Mesenchymal stem cell (in vitro differentiated cells and primary cell): ENCODE results near the gene SRPRB.

Experiments
- DNase-seq: peaks from one replicate; pipeline ENCODE4 v3.0.0-alpha.2; 2013
- H2AFZ ChIP-seq: one replicate; pipeline ENCODE4 v1.6.1; 2013; ENCODE audit warnings: low read depth, mild to moderate bottlenecking, control low read depth, inconsistent platforms, low read length, moderate library complexity
- H2AK5ac ChIP-seq: 2 replicates; pipeline ENCODE4 v1.6.1; 2013; ENCODE audit warnings: low read length, moderate library complexity, mild to moderate bottlenecking, inconsistent platforms; ENCODE audit not compliant: severe bottlenecking
- H2BK120ac ChIP-seq: one replicate; pipeline ENCODE4 v1.6.1; 2013; ENCODE audit warnings: low read depth, mild to moderate bottlenecking, inconsistent platforms, low read length, moderate library complexity
- H2BK12ac ChIP-seq, 2 experiments: one replicate each; pipeline ENCODE4 v1.6.1; 2013; ENCODE audit warnings: inconsistent platforms in 2 of 2, low read length in 2 of 2, mild to moderate bottlenecking in 2 of 2, moderate library complexity in 2 of 2, control low read depth in 1 of 2
- H2BK15ac ChIP-seq: one replicate; pipeline ENCODE4 v1.6.1; 2013; ENCODE audit warnings: mild to moderate bottlenecking, low read depth, inconsistent platforms; ENCODE audit not compliant: poor library complexity, severe bottlenecking
- H2BK5ac ChIP-seq: 2 replicates; pipeline ENCODE4 v1.6.1; 2013; ENCODE audit warnings: low read depth, mild to moderate bottlenecking, low read length, control low read depth, inconsistent platforms; ENCODE audit not compliant: poor library complexity, severe bottlenecking
- H3K14ac ChIP-seq, 2 experiments: one replicate each; pipeline ENCODE4 v1.6.1; 2013; ENCODE audit warnings: inconsistent platforms in 2 of 2, low read length in 2 of 2, control low read depth in 1 of 2, mild to moderate bottlenecking in 1 of 2, moderate library complexity in 1 of 2
- H3K18ac ChIP-seq, 2 experiments: one replicate each; pipeline ENCODE4 v1.6.1; 2013; ENCODE audit warnings: inconsistent platforms in 2 of 2, low read length in 2 of 2, control low read depth in 1 of 2, low read depth in 1 of 2, mild to moderate bottlenecking in 1 of 2
- H3K23ac ChIP-seq, 2 experiments: one replicate each; pipeline ENCODE4 v1.6.1; 2013; ENCODE audit warnings: inconsistent platforms in 2 of 2, low read length in 2 of 2, mild to moderate bottlenecking in 2 of 2, moderate library complexity in 2 of 2, control low read depth in 1 of 2
- H3K27ac ChIP-seq: 2 replicates; pipeline ENCODE4 v1.5.1; 2013; ENCODE audit warnings: mild to moderate bottlenecking, moderate library complexity, low read length, control low read depth, inconsistent platforms; ENCODE audit not compliant: poor library complexity, severe bottlenecking
- H3K27me3 ChIP-seq, 2 experiments: 2 replicates each; pipeline versions ENCODE4 v1.6.1 to v1.7.0; 2013; ENCODE audit warnings: low read length in 2 of 2, mild to moderate bottlenecking in 2 of 2, moderate library complexity in 2 of 2, control low read depth in 1 of 2, inconsistent platforms in 1 of 2; ENCODE audit not compliant: control insufficient read depth in 1 of 2, insufficient read depth in 1 of 2
- H3K36me3 ChIP-seq, 2 experiments: 2 replicates each; pipeline versions ENCODE4 v1.6.1 to v1.7.0; 2013; ENCODE audit warnings: low read length in 2 of 2, control low read depth in 1 of 2, inconsistent platforms in 1 of 2, low read depth in 1 of 2, mild to moderate bottlenecking in 1 of 2; ENCODE audit not compliant: insufficient read depth in 2 of 2, control insufficient read depth in 1 of 2
- H3K4ac ChIP-seq, 2 experiments: one replicate each; pipeline ENCODE4 v1.6.1; 2013; ENCODE audit warnings: inconsistent platforms in 2 of 2, low read length in 2 of 2, mild to moderate bottlenecking in 2 of 2, moderate library complexity in 2 of 2, control low read depth in 1 of 2, low read depth in 1 of 2
- H3K4me1 ChIP-seq: 2 replicates; pipeline ENCODE4 v1.6.1; 2013; ENCODE audit warnings: low read depth, low read length, control low read depth; ENCODE audit not compliant: control insufficient read depth, insufficient read depth
- H3K4me2 ChIP-seq: 2 replicates; pipeline ENCODE4 v1.6.1; 2013; ENCODE audit warnings: low read length, mild to moderate bottlenecking, inconsistent platforms; ENCODE audit not compliant: poor library complexity, severe bottlenecking
- H3K4me3 ChIP-seq, 2 experiments: 2 replicates each; pipeline versions ENCODE4 v1.5.1 to v1.7.0; 2013; ENCODE audit warnings: low read length in 2 of 2, mild to moderate bottlenecking in 2 of 2, control low read depth in 1 of 2, low read depth in 1 of 2; ENCODE audit not compliant: insufficient read depth in 1 of 2
- H3K79me1 ChIP-seq: replicated peaks from 2 replicates; pipeline ENCODE4 v1.6.1; 2013; ENCODE audit warnings: mild to moderate bottlenecking, control low read depth, low read length, inconsistent platforms; ENCODE audit not compliant: poor library complexity, severe bottlenecking
- H3K9ac ChIP-seq: 2 replicates; pipeline ENCODE4 v1.7.0; 2013; ENCODE audit warnings: mild to moderate bottlenecking, low read length, moderate library complexity
- H3K9me3 ChIP-seq: 2 replicates; pipeline ENCODE4 v1.7.0; 2013; ENCODE audit warnings: mild to moderate bottlenecking, low read length; ENCODE audit not compliant: control insufficient read depth
- H4K8ac ChIP-seq: one replicate; pipeline ENCODE4 v1.6.1; 2013; ENCODE audit warnings: inconsistent platforms, mild to moderate bottlenecking, low read length, moderate library complexity
- H4K91ac ChIP-seq: one replicate; pipeline ENCODE4 v1.6.1; 2013; ENCODE audit warnings: mild to moderate bottlenecking, low read length, inconsistent platforms
- WGBS: methylation state at CpG from one replicate; pipeline ENCODE4 v1.1.7; 2013; ENCODE audit warnings: mixed read lengths; 5-methylcytosine and 5-hydroxymethylcytosine counted together

SRPRB gene

GRCh38 chr3:133815386-133815785, 9.8 kb downstream of the SRPRB start:
- Histone ChIP-seq H4K8ac (no peak overlapping the region), H3K23ac (no peak overlapping the region), H2BK120ac (no peak overlapping the region), H3K27me3 (no peaks in the 10 kb centered on the region), H2BK15ac (no peak overlapping the region), H3K18ac (no peak overlapping the region), H2AFZ (no peak overlapping the region), H4K91ac (no peak overlapping the region), H2AK5ac (no peak overlapping the region), H3K4me3 (no peak overlapping the region), H3K4me1 (no peaks in the 10 kb centered on the region), H3K4me2 (no peak overlapping the region), H3K36me3 (peaks cover 25 to 80% of the 10 kb centered on the region in 2 experiments), H2BK5ac (no peak overlapping the region), H3K4ac (no peak overlapping the region), H2BK12ac (no peak overlapping the region), H3K27ac (no peak overlapping the region), H3K9me3 (no peaks in the 10 kb centered on the region), H3K14ac (no peak overlapping the region), H3K9ac (no peak overlapping the region), H3K79me1 (peaks cover 13% of the 10 kb centered on the region)
- no peak for DNase-seq
- WGBS, result 82% methylated on average over 2 of the region's 2 CpGs

DNA sequence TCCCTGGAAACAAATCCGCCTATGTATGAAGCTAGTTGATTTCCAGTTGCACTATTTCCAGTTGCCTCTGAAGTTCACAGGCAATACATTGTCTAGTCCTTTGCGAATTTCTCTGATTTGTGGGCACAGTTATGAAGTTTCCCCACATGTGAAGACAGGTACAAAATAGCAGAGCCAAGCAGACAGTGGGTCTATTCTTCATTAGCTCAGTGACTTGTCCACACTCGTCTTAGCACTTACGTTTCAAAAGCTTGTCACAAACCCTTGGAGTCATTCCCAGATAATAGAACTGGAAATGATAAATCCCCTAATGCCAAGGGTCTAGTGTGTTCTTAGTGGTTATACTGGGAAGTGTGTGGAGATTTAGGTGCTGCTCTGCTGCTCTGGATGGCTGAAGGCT, 14.5 kb downstream of the SRPRB start:
- Histone ChIP-seq H2BK12ac (no peak overlapping the region), H3K14ac (no peak overlapping the region), H3K79me1 (peaks cover 7% of the 10 kb centered on the region), H2AFZ (no peak overlapping the region), H2BK120ac (no peak overlapping the region), H4K91ac (no peak overlapping the region), H3K27ac (no peak overlapping the region), H3K23ac (no peak overlapping the region), H3K4ac (no peak overlapping the region), H3K9me3 (no peaks in the 10 kb centered on the region), H3K9ac (no peak overlapping the region), H2AK5ac (no peak overlapping the region), H2BK15ac (no peak overlapping the region), H3K4me1 (peaks cover 11% of the 10 kb centered on the region), H3K4me2 (no peak overlapping the region), H4K8ac (no peak overlapping the region), H2BK5ac (no peak overlapping the region), H3K18ac (no peak overlapping the region), H3K36me3 (peaks cover 37 to 89% of the 10 kb centered on the region in 2 experiments), H3K27me3 (no peaks in the 10 kb centered on the region), H3K4me3 (no peak overlapping the region)
- no peak for DNase-seq
- WGBS, result 96% methylated on average over 2 of the region's 4 CpGs

GRCh38 chr3:133820889-133821675, 15.5 kb downstream of the SRPRB start:
- H3K18ac ChIP-seq, result no peak overlapping the region
- no peak overlapping the region for H3K14ac ChIP-seq
- no peaks in the 10 kb centered on the region for H3K9me3 ChIP-seq

DNA sequence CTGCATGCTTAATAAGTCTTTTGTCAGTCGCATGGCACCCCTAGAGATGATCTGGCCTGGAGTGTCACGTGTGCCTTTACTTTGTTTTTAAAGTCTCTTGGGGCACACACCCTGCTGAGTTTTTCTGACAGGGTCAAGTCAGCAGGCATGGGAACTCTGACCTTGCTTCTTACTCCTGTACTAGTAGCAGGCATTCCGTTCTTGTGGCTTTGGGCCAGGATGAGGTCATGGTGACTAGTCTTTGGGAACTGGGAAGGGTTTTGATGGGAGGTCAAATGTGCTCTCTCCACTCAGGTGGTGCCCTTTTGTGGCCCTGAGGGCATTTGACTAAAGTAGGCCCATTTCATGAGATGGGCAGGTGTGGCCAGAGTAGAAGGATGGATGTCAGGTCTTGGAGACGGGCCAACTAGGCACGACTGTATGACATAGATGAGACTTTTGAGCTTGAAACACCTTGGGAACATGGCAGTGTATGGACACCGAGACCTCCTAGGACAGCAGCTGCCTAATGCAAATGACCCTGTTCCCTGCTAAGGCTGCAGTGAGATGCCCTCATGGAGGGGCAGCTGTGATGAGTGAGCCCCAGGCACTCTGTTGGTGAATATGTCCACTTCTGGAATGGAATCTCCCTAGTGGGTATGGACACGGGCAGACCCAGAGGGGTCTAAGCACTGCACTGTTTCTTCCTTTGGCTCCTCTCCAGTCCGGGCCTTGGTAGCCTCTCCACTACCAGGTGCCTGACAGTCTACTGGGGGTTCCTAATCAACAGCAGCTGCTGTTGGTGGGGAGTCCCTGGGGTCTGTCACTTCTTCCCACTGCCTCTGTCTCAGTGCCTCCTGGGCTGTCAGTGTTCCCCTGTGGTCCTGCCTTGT, 16.4 kb downstream of the SRPRB start:
- Histone ChIP-seq H4K8ac (no peak overlapping the region), H3K4me3 (no peak overlapping the region), H3K4ac (no peak overlapping the region), H3K79me1 (peaks cover 7% of the 10 kb centered on the region), H3K4me1 (peaks cover 11% of the 10 kb centered on the region), H3K27ac (no peak overlapping the region), H3K18ac (no peak overlapping the region), H3K4me2 (no peak overlapping the region), H2AFZ (no peak overlapping the region), H3K9ac (no peak overlapping the region), H2AK5ac (no peak overlapping the region), H2BK12ac (no peak overlapping the region), H3K9me3 (no peaks in the 10 kb centered on the region), H2BK15ac (no peak overlapping the region), H2BK5ac (no peak overlapping the region), H4K91ac (no peak overlapping the region), H3K14ac (no peak overlapping the region), H2BK120ac (no peak overlapping the region), H3K36me3 (peaks cover 42 to 88% of the 10 kb centered on the region in 2 experiments), H3K27me3 (no peaks in the 10 kb centered on the region), H3K23ac (no peak overlapping the region)
- 86% methylated on average over 8 of the region's 8 CpGs for WGBS
- peak; percentile 60 for DNase-seq

More at GRCh38 chr3:133820889-133821675, 15.5 kb downstream of the SRPRB start:
- H3K4ac ChIP-seq, result no peak overlapping the region
- DNase-seq, result no peak
- H2AFZ ChIP-seq, result no peak overlapping the region
- H2AK5ac ChIP-seq, result no peak overlapping the region
- no peak overlapping the region for H3K4me2 ChIP-seq
- H3K27me3 ChIP-seq, result no peaks in the 10 kb centered on the region
- H3K4me3 ChIP-seq, result no peak overlapping the region
- no peak overlapping the region for H2BK12ac ChIP-seq
- H3K23ac ChIP-seq, result no peak overlapping the region
- H3K9ac ChIP-seq, result no peak overlapping the region
- no peak overlapping the region for H2BK120ac ChIP-seq
- H2BK5ac ChIP-seq, result no peak overlapping the region
- peaks cover 11% of the 10 kb centered on the region for H3K4me1 ChIP-seq
- no peak overlapping the region for H4K8ac ChIP-seq
- no peak overlapping the region for H3K27ac ChIP-seq
- H4K91ac ChIP-seq, result no peak overlapping the region
- H2BK15ac ChIP-seq, result no peak overlapping the region
- 100% methylated on average over 3 of the region's 3 CpGs for WGBS
- peaks cover 7% of the 10 kb centered on the region for H3K79me1 ChIP-seq
- peaks cover 42 to 89% of the 10 kb centered on the region in 2 experiments for H3K36me3 ChIP-seq
